NT2/D1 (cell line): ENCODE results near the gene TIAM1.

Experiments
- SUZ12 ChIP-seq: IDR thresholded peaks from 2 replicates; pipeline ENCODE4 v1.6.1; 2011; ENCODE audit not compliant: insufficient read length, insufficient read depth; ENCODE audit errors: extremely low read depth
- YY1 ChIP-seq: IDR thresholded peaks from 2 replicates; pipeline ENCODE4 v1.6.1; 2011; ENCODE audit not compliant: insufficient read length, insufficient read depth
- ZNF274 ChIP-seq: IDR thresholded peaks from 2 replicates; pipeline ENCODE4 v1.6.1; 2011; ENCODE audit warnings: mild to moderate bottlenecking, low read depth, low read length

- TF ChIP-seq SUZ12, result no peak
- TF ChIP-seq ZNF274, result no peak
- no peak for TF ChIP-seq YY1
Observed at GRCh38 chr21:31111093-31111492, 233.0 kb downstream of the TIAM1 start.
